HEK293 (cell line): ENCODE measurements around the gene TREM2.

ENCODE experiments used
- CTCF ChIA-PET: fragments of 350-600 bp; formaldehyde crosslinking; extraction: SDS; loops from one replicate; lab custom pipeline; 2021; ENCODE audit warnings: antibody characterized with exemption; lab: Yijun Ruan, JAX
- POLR2A ChIA-PET: fragments of 300-600 bp; formaldehyde crosslinking; extraction: SDS; loops from one replicate; lab custom pipeline; 2020; ENCODE audit warnings: antibody characterized with exemption, inconsistent platforms; lab: Yijun Ruan, JAX
- H3K27ac ChIP-seq: fragments of 200-500 bp; sonication (Bioruptor generic); 2 replicates; pipeline ENCODE4 v1.5.1; 2014; ENCODE audit warnings: low read depth, low read length, control low read depth, inconsistent platforms; ENCODE audit errors: extremely low read depth
- H3K36me3 ChIP-seq, 2 experiments: fragments of 200-500 bp in 1 of 2; sonication (Bioruptor generic) in 1 of 2; 1 replicate in 1 of 2; 2 replicates in 1 of 2; pipeline ENCODE4 v1.5.1; 2014 to 2017; ENCODE audit warnings: inconsistent platforms in 2 of 2, low read length in 2 of 2; ENCODE audit not compliant: control insufficient read depth in 2 of 2, insufficient read depth in 1 of 2
- H3K4me1 ChIP-seq: fragments of 200-500 bp; sonication (Bioruptor generic); 2 replicates; pipeline ENCODE4 v1.5.1; 2014; ENCODE audit warnings: mild to moderate bottlenecking, low read length, inconsistent platforms; ENCODE audit not compliant: control insufficient read depth, insufficient read depth
- H3K4me3 ChIP-seq: 2 replicates; pipeline ENCODE4 v1.5.1; 2011; ENCODE audit warnings: low read depth, mild to moderate bottlenecking, control low read depth, low read length, moderate library complexity
- H3K9me3 ChIP-seq: fragments of 200-500 bp; sonication (Bioruptor generic); 2 replicates; pipeline ENCODE4 v1.5.1; 2014; ENCODE audit warnings: low read depth, low read length, inconsistent platforms; ENCODE audit not compliant: control insufficient read depth, insufficient read depth
- IKZF3 ChIP-seq: fragments of 450-650 bp; IDR thresholded peaks from 2 replicates; pipeline ENCODE4 v1.5.0; 2018; ENCODE audit warnings: missing biosample characterization, mild to moderate bottlenecking, missing genetic modification characterization, moderate library complexity
- REST ChIP-seq: fragments of 450-650 bp; formaldehyde crosslinking; IDR thresholded peaks from 2 replicates; pipeline ENCODE4 v1.5.1; 2016; ENCODE audit warnings: missing biosample characterization, missing genetic modification characterization
- SCRT1 ChIP-seq: fragments of 450-650 bp; formaldehyde crosslinking; IDR thresholded peaks from 2 replicates; pipeline ENCODE4 v1.5.1; 2016; ENCODE audit warnings: missing biosample characterization, missing genetic modification characterization, borderline replicate concordance
- SETDB1 ChIP-seq: IDR thresholded peaks from one replicate; pipeline ENCODE4 v1.6.1; 2017; ENCODE audit warnings: mild to moderate bottlenecking, low read length, moderate library complexity, mixed read lengths; ENCODE audit not compliant: insufficient read length
- TSHZ1 ChIP-seq: fragments of 450-650 bp; formaldehyde crosslinking; IDR thresholded peaks from 2 replicates; pipeline ENCODE4 v1.5.1; 2016; ENCODE audit warnings: missing biosample characterization, missing genetic modification characterization, borderline replicate concordance
- YY1 ChIP-seq: fragments of 450-650 bp; formaldehyde crosslinking; IDR thresholded peaks from 2 replicates; pipeline ENCODE4 v1.5.1; 2018; ENCODE audit warnings: missing biosample characterization, missing genetic modification characterization
- ZNF112 ChIP-seq: fragments of 450-650 bp; formaldehyde crosslinking; IDR thresholded peaks from 2 replicates; pipeline ENCODE4 v1.5.0; 2017; ENCODE audit warnings: missing biosample characterization, missing genetic modification characterization
- ZNF280C ChIP-seq: fragments of 450-650 bp; formaldehyde crosslinking; IDR thresholded peaks from 2 replicates; pipeline ENCODE4 v1.5.1; 2016; ENCODE audit warnings: missing biosample characterization, missing genetic modification characterization
- ZNF366 ChIP-seq: fragments of 450-650 bp; formaldehyde crosslinking; conservative IDR thresholded peaks from 2 replicates; pipeline ENCODE4 v1.5.1; 2016; ENCODE audit warnings: missing biosample characterization, missing genetic modification characterization
- ZNF426 ChIP-seq: fragments of 450-650 bp; formaldehyde crosslinking; IDR thresholded peaks from 2 replicates; pipeline ENCODE4 v1.5.1; 2017; ENCODE audit warnings: missing biosample characterization, missing genetic modification characterization, mild to moderate bottlenecking, inconsistent platforms, moderate library complexity
- ZNF530 ChIP-seq: fragments of 450-650 bp; formaldehyde crosslinking; IDR thresholded peaks from 2 replicates; pipeline ENCODE4 v1.5.1; 2016; ENCODE audit warnings: low read depth, missing biosample characterization, missing genetic modification characterization
- ZNF645 ChIP-seq: fragments of 450-650 bp; formaldehyde crosslinking; IDR thresholded peaks from 2 replicates; pipeline ENCODE4; 2016; ENCODE audit warnings: missing biosample characterization, missing genetic modification characterization
- ZNF692 ChIP-seq: fragments of 450-650 bp; formaldehyde crosslinking; IDR thresholded peaks from 2 replicates; pipeline ENCODE4 v1.5.1; 2016; ENCODE audit warnings: missing biosample characterization, missing genetic modification characterization
- ZNF704 ChIP-seq: fragments of 450-650 bp; formaldehyde crosslinking; IDR thresholded peaks from 2 replicates; pipeline ENCODE4 v1.5.1; 2016; ENCODE audit warnings: missing biosample characterization, missing genetic modification characterization

The TREM2 gene

GRCh38 chr6:41164551-41165120, 1.7 kb upstream of the TREM2 start:
- Histone ChIP-seq H3K36me3 (no peaks in the 10 kb centered on the region), H3K27ac (no peak overlapping the region), H3K4me1 (no peaks in the 10 kb centered on the region), H3K9me3 (no peaks in the 10 kb centered on the region), H3K4me3 (no peak overlapping the region)
- CTCF ChIA-PET: no interaction called here
- TF ChIP-seq ZNF692 (tag by site-specific recombination): no peak
- no peak for TF ChIP-seq ZNF426 (tag by site-specific recombination)
- no peak for TF ChIP-seq REST
- no peak for TF ChIP-seq SCRT1 (tag by site-specific recombination)
- no peak for TF ChIP-seq SETDB1
- no peak for TF ChIP-seq ZNF704 (tag by site-specific recombination)
- no peak for TF ChIP-seq TSHZ1
- no peak for TF ChIP-seq ZNF530 (tag by site-specific recombination)
- no peak for TF ChIP-seq ZNF366 (tag by site-specific recombination)
- no peak for TF ChIP-seq YY1 (tag by site-specific recombination)
- no peak for TF ChIP-seq ZNF280C (tag by site-specific recombination)
- no peak for TF ChIP-seq ZNF112
- no peak for TF ChIP-seq ZNF645 (tag by site-specific recombination)
- TF ChIP-seq IKZF3 (tag by site-specific recombination): no peak
- POLR2A ChIA-PET: no interaction called here
